RWPE1 (cell line): ENCODE data around the gene PLCL1.

Experiments used
- CTCF ChIA-PET: fragments of 350-600 bp; sonication (Branson Sonifier 250); formaldehyde crosslinking; extraction: SDS; loops from one replicate; lab custom pipeline; 2021; lab: Yijun Ruan, JAX
- POLR2A ChIA-PET: fragments of 400-600 bp; formaldehyde crosslinking; extraction: SDS; loops from one replicate; lab custom pipeline; 2020; ENCODE audit warnings: antibody characterized with exemption; ENCODE audit not compliant: low non-redundant PET; lab: Yijun Ruan, JAX
- DNase-seq: peaks from one replicate; pipeline ENCODE4 v3.0.0; 2012; ENCODE audit warnings: low spot score
- H3K27ac ChIP-seq: fragments of 450-650 bp; 2 replicates; pipeline ENCODE4 v1.5.1; 2017
- CTCF ChIP-seq: fragments of 450-650 bp; conservative IDR thresholded peaks from 2 replicates; pipeline ENCODE4 v1.5.1; 2017; ENCODE audit warnings: low read depth, mild to moderate bottlenecking

Gene PLCL1

GRCh38 chr2:197869041-197869440 is 64.6 kb downstream of the PLCL1 start:
- CTCF ChIA-PET: no interaction called here
- POLR2A ChIA-PET: no interaction called here
- no peak overlapping the region for H3K27ac ChIP-seq
- DNase-seq: no peak
- TF ChIP-seq CTCF: no peak

GRCh38 chr2:197869501-197870111 is 65.2 kb downstream of the PLCL1 start:
- no peak for TF ChIP-seq CTCF
- no peak for DNase-seq
- ChIA-PET CTCF (no interaction called here), POLR2A (no interaction called here)
- no peak overlapping the region for H3K27ac ChIP-seq

GRCh38 chr2:197870137-197870536 is 65.7 kb downstream of the PLCL1 start:
- H3K27ac ChIP-seq: no peak overlapping the region
- DNase-seq: no peak
- CTCF ChIA-PET: no interaction called here
- POLR2A ChIA-PET: no interaction called here
- TF ChIP-seq CTCF: no peak

GRCh38 chr2:197871780-197872456 is 67.5 kb downstream of the PLCL1 start:
- H3K27ac ChIP-seq: no peak overlapping the region
- ChIA-PET POLR2A (no interaction called here), CTCF (no interaction called here)
- no peak for TF ChIP-seq CTCF
- DNase-seq: no peak

GRCh38 chr2:197873293-197873701 is 68.9 kb downstream of the PLCL1 start:
- POLR2A ChIA-PET: no interaction called here
- H3K27ac ChIP-seq: no peak overlapping the region

GRCh38 chr2:197875763-197876162 is 71.4 kb downstream of the PLCL1 start:
- no peak for DNase-seq
- POLR2A ChIA-PET: no interaction called here
- no peak for TF ChIP-seq CTCF
- no peak overlapping the region for H3K27ac ChIP-seq
- CTCF ChIA-PET: no interaction called here

More at GRCh38 chr2:197873293-197873701, 68.9 kb downstream of the PLCL1 start:
- CTCF ChIA-PET: interaction anchor here (0.9 kb wide), 1 partner anchor 1452 kb away, joined by 3 read pairs; no protein-coding TSS in a partner anchor
- DNase-seq: no peak
- TF ChIP-seq CTCF: no peak
